ENCODE measurements around the gene MLPH. TPM values are rescaled to one million over a fixed set of nuclear protein-coding genes. Genes with fewer than 3 reads are reported as not detected.

Gene MLPH
- total and polyA plus RNA-seq, 2 of the 13 experiments (the other 11 are each of a cell fraction or from before 2014, with no cell fraction given): 0.12 TPM; not detected in 1

DNA sequence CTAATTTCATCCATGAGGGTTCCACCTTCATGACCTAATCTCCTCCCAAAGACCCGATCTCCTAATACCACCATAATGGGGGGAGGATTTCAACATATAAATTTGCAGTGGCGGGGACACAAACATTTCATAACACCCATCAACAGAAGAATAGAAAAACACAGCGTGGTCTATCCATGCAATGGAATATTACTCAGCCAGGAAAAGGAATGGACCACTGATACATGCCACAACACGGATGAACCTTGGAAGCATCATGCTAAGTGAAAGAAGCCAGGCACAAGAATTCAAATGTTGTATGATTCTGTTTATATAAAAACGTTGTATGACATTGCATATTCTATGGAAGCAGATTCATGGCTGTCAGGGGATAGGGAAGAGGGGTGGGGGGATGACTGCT, 82.0 kb downstream of the MLPH start:
- intact Hi-C loops (cut with micrococcal nuclease; ENCODE audit: unreplicated experiment): no loop called here
- Histone ChIP-seq H3K9ac (ENCODE audit: insufficient read depth, low read depth, low read length) (no peak overlapping the region), H2AFZ (ENCODE audit: low read length) (no peak overlapping the region), H3K27me3 (ENCODE audit: control insufficient read depth in 1 of 2, insufficient read depth in 2 of 2, low read length in 2 of 2) (peaks cover 0 to 21% of the 10 kb centered on the region in 2 experiments; a peak in 4 of 5 replicates), H3K79me2 (ENCODE audit: insufficient read depth, low read length) (no peaks in the 10 kb centered on the region), H3K4me1 (ENCODE audit: insufficient read depth, low read length) (peaks cover 19% of the 10 kb centered on the region), H3K4me2 (ENCODE audit: low read depth, low read length) (no peak overlapping the region), H3K36me3 (replicated peaks in 1 of 2; ENCODE audit: control insufficient read depth in 1 of 2, insufficient read depth in 2 of 2, low read length in 2 of 2) (no peaks in the 10 kb centered on the region), H3K4me3 (replicated peaks in 1 of 3; ENCODE audit: insufficient read depth in 1 of 3, low read depth in 2 of 3, low read length in 3 of 3) (no peak overlapping the region), H3K9me3 (ENCODE audit: low read length) (no peaks in the 10 kb centered on the region), H4K20me1 (ENCODE audit: insufficient read depth, low read length) (no peaks in the 10 kb centered on the region), H3K27ac (ENCODE audit: extremely low read length, insufficient read depth, low read length) (no peak overlapping the region)
- ATAC-seq (no peak), DNase-seq (ENCODE audit: low spot score) (no peak), FAIRE-seq (no peak)
- CTCF ChIA-PET (ENCODE audit: low intra/inter-chr PET ratio, low total read pairs): interaction anchor here (0.7 kb wide), 1 partner anchor 57 kb away, joined by 3 read pairs; no protein-coding TSS in a partner anchor
- in situ Hi-C loops (cut with HindIII; ENCODE audit: extremely low pct_ligation_motif_present, low pct_unique_long_range_greater_than_20kb): no loop called here
- TF ChIP-seq PATZ1 (CRISPR knock-in tag; IDR thresholded peaks at IDR 0.05): no peak
- TF ChIP-seq YY1 (IDR thresholded peaks at IDR 0.05; ENCODE audit: insufficient read depth, insufficient replicate concordance, low read depth, low read length): no peak
- TF ChIP-seq NFE2 (CRISPR knock-in tag; IDR thresholded peaks at IDR 0.05): no peak
- no peak for TF ChIP-seq ZNF841 (CRISPR knock-in tag; IDR thresholded peaks at IDR 0.05; ENCODE audit: borderline replicate concordance)
- TF ChIP-seq CREM (IDR thresholded peaks at IDR 0.05): no peak
- TF ChIP-seq CREM (CRISPR knock-in tag; IDR thresholded peaks at IDR 0.05): no peak
- TF ChIP-seq, protein P1, sequence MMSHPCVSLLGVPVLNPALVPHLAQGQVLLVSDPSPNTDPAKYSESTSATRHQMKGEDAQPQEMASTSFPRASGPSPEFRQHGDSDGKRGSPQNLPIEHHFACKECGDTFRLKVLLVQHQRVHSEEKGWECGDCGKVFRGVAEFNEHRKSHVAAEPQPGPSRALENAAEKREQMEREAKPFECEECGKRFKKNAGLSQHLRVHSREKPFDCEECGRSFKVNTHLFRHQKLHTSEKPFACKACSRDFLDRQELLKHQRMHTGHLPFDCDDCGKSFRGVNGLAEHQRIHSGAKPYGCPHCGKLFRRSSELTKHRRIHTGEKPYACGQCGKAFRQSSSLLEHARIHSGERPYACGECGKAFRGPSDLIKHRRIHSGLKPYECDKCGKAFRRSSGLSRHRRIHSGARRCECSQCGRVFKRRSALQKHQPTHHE (CRISPR knock-in tag; IDR thresholded peaks at IDR 0.05; ENCODE audit: borderline replicate concordance): no peak
- no peak for TF ChIP-seq HMG20B (CRISPR knock-in tag; conservative IDR thresholded peaks at IDR 0.05)
- TF ChIP-seq TGIF2 (CRISPR knock-in tag; IDR thresholded peaks at IDR 0.05): no peak
- TF ChIP-seq ZNF230 (CRISPR knock-in tag; IDR thresholded peaks at IDR 0.05): no peak
- WGBS (ENCODE audit: low lambda C conversion rate): 19% methylated on average over 5 of the region's 5 CpGs
- POLR2A ChIA-PET: no interaction called here
- BruUV-seq (replicated peaks): no TSS peak
